Lung (tissue), 12 donors: ENCODE data around the gene SPAG6. TPM values are rescaled to one million over a fixed set of nuclear protein-coding genes. Genes with fewer than 3 reads are reported as not detected.
A peak's percentile ranks its signal among the peaks of the same experiment; 100 is the strongest.

Experiments
- ATAC-seq: fragments of 200-7000 bp; cut with Tn5 transposase; one replicate; pipeline ENCODE4 v1.9.1; 2020; ENCODE audit warnings: moderate number of reproducible peaks; ENCODE audit not compliant: insufficient read depth, low FRiP score
- DNase-seq, 3 donors: peaks; one replicate each; pipeline ENCODE4 v3.0.0-alpha.2; 2013 to 2017
- H3K27ac ChIP-seq, 2 donors: one replicate each; pipeline ENCODE4 v1.5.1; 2013; ENCODE audit warnings: mild to moderate bottlenecking in 2 of 2, moderate library complexity in 2 of 2, control low read depth in 1 of 2, inconsistent platforms in 1 of 2, low read depth in 1 of 2, low read length in 1 of 2
- H3K27me3 ChIP-seq, 3 donors: one replicate each; pipeline ENCODE4 v1.5.1; 2013; ENCODE audit warnings: low read length in 2 of 3; ENCODE audit not compliant: control insufficient read depth in 3 of 3, insufficient read depth in 3 of 3
- H3K36me3 ChIP-seq, 4 donors: one replicate each; pipeline ENCODE4 v1.5.1; 2013; ENCODE audit warnings: low read length in 4 of 4, mild to moderate bottlenecking in 1 of 4, moderate library complexity in 1 of 4; ENCODE audit not compliant: control insufficient read depth in 4 of 4, insufficient read depth in 4 of 4
- H3K4me1 ChIP-seq, 5 donors: one replicate each; pipeline ENCODE4 v1.5.1; 2013; ENCODE audit warnings: low read length in 5 of 5, mild to moderate bottlenecking in 2 of 5, moderate library complexity in 1 of 5; ENCODE audit not compliant: control insufficient read depth in 5 of 5, insufficient read depth in 5 of 5
- H3K4me3 ChIP-seq: one replicate; pipeline ENCODE4 v1.5.1; 2013; ENCODE audit warnings: mild to moderate bottlenecking, control low read depth, moderate library complexity
- H3K9ac ChIP-seq, 2 donors: one replicate each; pipeline ENCODE4 v1.5.1; 2013; ENCODE audit warnings: low read length in 2 of 2, control low read depth in 1 of 2; ENCODE audit not compliant: insufficient read depth in 1 of 2
- H3K9me3 ChIP-seq, 4 donors: one replicate each; pipeline ENCODE4 v1.5.1; 2013; ENCODE audit warnings: low read length in 3 of 4, mild to moderate bottlenecking in 1 of 4, moderate library complexity in 1 of 4; ENCODE audit not compliant: control insufficient read depth in 4 of 4, insufficient read depth in 3 of 4
- CTCF ChIP-seq: IDR thresholded peaks from 2 replicates; pipeline ENCODE4 v1.5.1; 2012; ENCODE audit warnings: mild to moderate bottlenecking; ENCODE audit errors: control extremely low read depth, extremely low read depth
- WGBS, 2 donors: extraction: QIAGEN DNeasy Blood & Tissue Kit; methylation state at CpG; one replicate each; pipeline ENCODE4 v1.1.7; 2013; 5-methylcytosine and 5-hydroxymethylcytosine counted together
- polyA plus RNA-seq, 2 donors: library from polyadenylated mRNA; stranded (reverse); fragments of 200-250 nt; gene quantifications; one replicate each; pipeline ENCODE4 v1.2.1, GENCODE V29; 2013
- total RNA-seq, 2 donors: library from RNA; depleted of rRNA in 1 of 2; stranded (reverse); fragments of >200 nt in 1 of 2; gene quantifications; one replicate each; pipeline ENCODE4 v1.2.1, GENCODE V29; 2014 to 2021
- donor health status: control.
- donor health status: control.
- donor health status: Bipolar disorder and iron deficiency.
- donor health status: healthy.
- donor health status: DM: yes; HTN: yes; CAD: no.

SPAG6 gene
- total and polyA plus RNA-seq, 4 donors: 12.2 to 40.1 (median 23.6) TPM

- Histone ChIP-seq H3K27me3 (no peaks in the 10 kb centered on the region), H3K9ac (peak overlapping the region; percentile 93 to 95), H3K4me1 (peaks cover 0 to 17% (median 7%) of the 10 kb centered on the region in 5 donors), H3K4me3 (peak overlapping the region; percentile 18), H3K9me3 (no peaks in the 10 kb centered on the region), H3K27ac (peak overlapping the region; percentile 96 to 99), H3K36me3 (peaks cover 0 to 4% (median 0%) of the 10 kb centered on the region in 4 donors)
- 10 to 13% methylated on average over 35 of the region's 35 CpGs for WGBS, 2 donors
- DNase-seq (no peak), ATAC-seq (peak; percentile 6)
- TF ChIP-seq CTCF: no peak
Measured at GRCh38 chr10:22436526-22436892, 91.2 kb downstream of the SPAG6 start.

GRCh38 chr10:22436893-22437619 lies 91.8 kb downstream of the SPAG6 start:
- H3K9me3 ChIP-seq: no peaks in the 10 kb centered on the region
- H3K9ac ChIP-seq: peak overlapping the region; percentile 93 to 95
- 0 to 1% methylated on average over 77 to 85 of the region's 85 CpGs for WGBS, 2 donors
- no peak for TF ChIP-seq CTCF
- peaks cover 0 to 17% (median 7%) of the 10 kb centered on the region in 5 donors for H3K4me1 ChIP-seq
- H3K36me3 ChIP-seq: peaks cover 0 to 4% (median 0%) of the 10 kb centered on the region in 4 donors
- ATAC-seq (peak; percentile 93), DNase-seq (peak; percentile 95 to 98 (median 96))
- H3K27me3 ChIP-seq: no peaks in the 10 kb centered on the region
- peak overlapping the region; percentile 96 to 99 for H3K27ac ChIP-seq
- peak overlapping the region; percentile 81 for H3K4me3 ChIP-seq

- H3K4me1 ChIP-seq: peaks cover 0 to 17% (median 7%) of the 10 kb centered on the region in 5 donors
- H3K9me3 ChIP-seq: no peaks in the 10 kb centered on the region
- no peak for TF ChIP-seq CTCF
- 4 to 6% methylated on average over 27 of the region's 27 CpGs for WGBS, 2 donors
- peak overlapping the region; percentile 96 to 99 for H3K27ac ChIP-seq
- ATAC-seq: no peak
- peak overlapping the region; percentile 93 to 95 for H3K9ac ChIP-seq
- H3K4me3 ChIP-seq: peak overlapping the region; percentile 81
- no peaks in the 10 kb centered on the region for H3K27me3 ChIP-seq
- peak; percentile 64 to 77 (median 71) for DNase-seq
- peaks cover 0 to 4% (median 0%) of the 10 kb centered on the region in 4 donors for H3K36me3 ChIP-seq
Measured at GRCh38 chr10:22437620-22438588, 92.6 kb downstream of the SPAG6 start.
